GM18502 (cell line): ENCODE results near the gene PPARD.

Experiments used
- ATAC-seq: cut with Tn5 transposase; IDR thresholded peaks from one replicate; pipeline ENCODE4 v1.9.1; 2021; ENCODE audit warnings: mild to moderate bottlenecking; ENCODE audit not compliant: unreplicated experiment, poor library complexity

PPARD gene

DNA sequence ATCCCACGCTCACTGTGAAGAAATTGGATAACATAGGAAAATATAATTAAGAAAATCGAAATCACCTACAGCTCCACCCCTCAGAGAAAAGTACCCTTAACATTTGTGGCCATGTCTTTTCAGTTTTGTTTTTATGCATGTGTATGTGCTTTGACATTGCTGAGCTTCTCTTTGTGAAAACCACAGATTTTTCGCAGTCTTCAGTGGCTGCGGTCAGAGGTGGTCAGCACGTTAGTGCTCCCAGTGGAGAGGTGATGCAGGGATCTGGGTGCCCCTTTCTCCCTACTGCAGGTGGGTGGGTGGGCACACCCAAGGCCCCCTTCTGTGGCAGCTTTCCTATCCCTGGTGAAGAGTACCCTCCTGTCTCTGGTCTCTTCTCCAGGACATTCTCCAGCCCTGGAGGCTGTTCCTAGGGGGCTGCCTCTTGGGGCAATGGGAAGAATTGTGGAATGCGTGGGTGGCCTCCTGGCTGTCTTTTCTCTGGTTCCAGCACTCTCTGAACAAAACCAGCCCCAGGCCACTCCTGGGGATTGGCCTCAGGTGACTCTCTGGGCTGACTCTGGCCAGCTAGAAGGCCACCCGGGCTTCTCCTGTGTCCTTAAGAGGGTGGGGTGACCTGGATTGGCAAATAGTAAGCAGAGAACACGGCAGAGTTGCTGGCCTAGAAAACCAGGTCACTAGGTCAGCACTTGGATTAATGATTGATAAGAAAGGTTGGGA, 59.9 kb downstream of the PPARD start:
- no peak for ATAC-seq

DNA sequence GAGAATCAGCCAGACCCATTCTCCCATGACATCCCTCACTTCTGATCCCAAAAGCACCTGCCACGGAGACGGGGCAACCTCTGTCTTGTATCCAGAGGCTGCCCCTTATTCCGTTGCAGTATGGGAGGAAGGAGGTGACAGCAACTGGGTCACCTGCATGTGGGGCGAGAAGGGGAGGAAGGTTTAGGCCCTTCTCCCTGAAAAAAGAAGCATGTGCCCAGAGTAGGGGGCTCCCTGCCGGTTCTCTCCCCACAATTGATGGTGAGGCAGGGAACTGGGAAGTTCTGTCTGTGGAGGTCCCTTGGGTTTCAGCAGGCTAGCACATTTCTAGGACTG, 60.5 kb downstream of the PPARD start:
- no peak for ATAC-seq

DNA sequence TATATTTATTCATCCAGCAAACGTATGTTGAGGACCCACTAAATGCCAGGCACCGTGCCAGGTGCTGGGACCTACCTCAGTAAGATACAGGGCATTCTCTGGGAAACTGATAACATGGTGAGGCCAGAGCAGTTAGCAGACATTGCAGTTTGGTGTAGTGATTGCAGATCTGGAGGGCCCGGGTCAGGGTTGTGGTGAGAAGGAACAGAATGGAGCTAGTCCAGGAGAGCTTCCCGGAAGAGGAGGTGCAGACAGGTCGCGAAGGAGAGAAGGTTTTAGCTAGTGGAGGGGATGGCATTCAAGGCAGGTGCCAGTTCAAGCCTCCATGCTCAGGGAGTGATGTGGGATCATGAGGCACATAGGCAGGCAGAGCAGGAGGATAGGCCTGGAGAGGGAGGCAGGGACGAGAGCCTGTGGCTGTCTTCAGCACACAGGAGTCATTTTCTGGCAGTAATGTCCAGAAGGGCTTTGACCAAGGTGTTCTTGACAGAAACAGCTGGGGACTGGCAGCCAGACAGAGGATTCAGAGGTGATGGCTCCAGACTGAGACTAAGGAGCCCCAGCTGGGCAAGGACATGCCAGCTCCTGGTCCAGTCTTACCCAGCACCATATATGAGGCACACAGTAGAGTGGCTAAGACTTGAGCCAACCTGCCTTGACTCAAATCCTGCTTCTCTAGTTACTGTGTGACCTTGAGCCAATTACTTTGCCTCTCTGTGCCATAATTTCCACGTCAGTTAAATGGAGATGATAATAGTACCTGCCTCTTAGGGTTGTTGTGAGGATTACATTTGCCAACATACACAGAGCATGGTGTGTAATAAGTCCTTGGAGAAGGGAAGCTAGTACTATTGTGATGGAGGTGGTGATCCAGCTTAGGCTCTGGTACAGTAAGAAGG, 61.4 kb downstream of the PPARD start:
- ATAC-seq: no peak

DNA sequence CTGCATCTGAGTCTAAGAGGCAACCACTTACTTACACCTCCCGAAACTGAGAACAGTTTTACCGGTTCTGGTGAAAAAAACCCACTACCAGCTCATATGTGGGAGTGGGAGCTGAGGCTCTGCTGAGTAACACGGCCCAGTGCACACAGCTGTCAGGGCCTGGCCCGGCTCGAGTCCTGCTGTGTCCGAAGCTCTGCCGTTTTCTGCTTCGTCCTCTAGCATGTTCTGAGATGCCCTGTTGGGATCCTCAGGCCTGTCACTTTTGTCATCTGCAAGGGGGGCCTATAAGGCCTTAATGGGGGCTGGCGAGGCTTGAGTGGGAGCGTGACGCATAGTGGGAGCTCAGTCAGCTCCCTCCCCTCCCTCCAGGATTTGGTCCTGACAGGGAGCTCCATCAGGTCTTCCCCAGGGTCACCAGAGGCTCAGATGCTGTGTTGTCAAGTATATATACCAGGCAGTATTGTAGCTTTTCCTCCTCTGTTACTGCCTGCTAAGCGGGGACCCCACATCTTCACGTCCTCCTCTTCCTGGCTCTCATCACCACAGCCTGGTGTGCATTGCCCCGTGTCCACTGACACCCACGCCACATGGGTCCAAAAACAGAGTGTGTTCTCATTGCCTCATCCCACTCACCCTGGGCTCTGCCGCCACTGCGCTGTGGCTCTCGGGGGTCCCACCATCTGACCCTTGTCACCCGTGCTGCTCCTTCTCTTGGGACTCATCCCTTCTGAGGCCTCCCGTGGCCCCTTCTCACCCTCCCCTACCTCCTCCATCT, 64.5 kb downstream of the PPARD start:
- no peak for ATAC-seq

DNA sequence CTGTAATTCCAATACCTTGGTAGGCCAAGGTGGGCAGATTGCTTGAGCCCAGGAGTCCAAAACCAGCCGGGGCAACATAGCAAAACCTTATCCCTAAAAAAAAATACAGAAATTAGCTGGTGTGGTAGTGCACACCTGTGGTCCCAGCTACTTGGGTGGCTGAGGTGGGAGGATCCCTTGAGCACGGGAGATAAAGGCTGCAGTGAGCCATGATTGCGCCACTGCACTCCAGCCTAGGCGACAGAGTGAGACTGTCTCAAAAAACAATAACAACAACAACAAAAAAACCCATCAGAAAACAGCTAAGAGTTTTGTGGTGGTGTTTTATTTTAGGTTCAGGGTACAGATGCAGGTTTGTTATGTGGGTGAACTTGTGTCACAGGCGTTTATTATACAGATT, 66.9 kb downstream of the PPARD start:
- no peak for ATAC-seq

DNA sequence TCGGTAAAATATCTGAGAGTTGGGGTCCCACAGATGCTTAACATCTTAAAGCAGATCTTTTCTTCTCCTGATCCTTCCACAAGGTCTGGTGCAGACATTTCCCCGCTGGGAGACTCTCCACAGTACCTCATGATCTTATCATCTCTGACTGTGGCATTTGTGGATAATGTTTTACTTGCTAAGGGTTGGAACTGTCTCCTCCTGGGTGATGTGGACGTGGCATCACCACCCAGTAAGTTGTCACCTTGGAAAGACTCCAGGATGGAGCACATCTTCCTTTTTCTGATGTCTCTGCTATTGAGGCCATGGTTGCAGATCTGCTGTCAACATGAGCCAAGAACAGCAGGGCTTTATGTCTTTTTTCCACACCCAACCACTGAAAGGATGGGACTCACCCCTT, 67.8 kb downstream of the PPARD start:
- no peak for ATAC-seq

DNA sequence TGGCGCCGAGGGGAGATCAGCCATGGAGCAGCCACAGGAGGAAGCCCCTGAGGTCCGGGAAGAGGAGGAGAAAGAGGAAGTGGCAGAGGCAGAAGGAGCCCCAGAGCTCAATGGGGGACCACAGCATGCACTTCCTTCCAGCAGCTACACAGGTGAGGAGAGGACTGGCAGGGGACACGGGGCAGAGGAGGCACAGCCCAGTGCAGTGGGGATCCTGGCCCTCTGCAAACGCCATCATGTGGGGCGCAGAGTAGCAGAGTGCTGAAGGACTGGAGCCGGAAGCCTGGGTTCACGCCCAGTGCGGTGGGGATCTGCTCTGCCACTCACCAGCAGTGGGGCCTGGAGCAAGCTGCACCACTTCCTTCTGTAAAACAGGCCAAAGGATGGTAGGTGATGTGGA, 68.7 kb downstream of the PPARD start:
- ATAC-seq: no peak

DNA sequence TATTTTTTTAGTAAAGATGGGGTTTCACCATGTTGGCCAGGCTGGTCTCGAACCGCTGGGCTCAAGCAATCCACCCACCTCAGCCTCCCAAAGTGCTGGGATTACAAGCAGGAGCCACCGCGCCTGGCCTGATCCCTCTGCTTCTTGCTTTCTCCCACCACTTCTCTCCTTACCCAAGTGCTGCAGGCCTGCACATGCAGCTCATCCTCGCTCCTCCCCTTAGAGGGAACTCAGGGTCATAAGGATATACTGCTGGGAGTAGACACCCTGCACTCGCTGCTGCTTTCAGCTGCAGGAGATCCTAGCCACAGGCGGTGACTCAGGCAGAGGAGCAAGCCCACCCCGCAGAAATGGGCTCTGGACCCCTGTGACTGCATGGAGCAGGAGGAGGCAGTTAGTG, 69.7 kb downstream of the PPARD start:
- ATAC-seq: no peak

DNA sequence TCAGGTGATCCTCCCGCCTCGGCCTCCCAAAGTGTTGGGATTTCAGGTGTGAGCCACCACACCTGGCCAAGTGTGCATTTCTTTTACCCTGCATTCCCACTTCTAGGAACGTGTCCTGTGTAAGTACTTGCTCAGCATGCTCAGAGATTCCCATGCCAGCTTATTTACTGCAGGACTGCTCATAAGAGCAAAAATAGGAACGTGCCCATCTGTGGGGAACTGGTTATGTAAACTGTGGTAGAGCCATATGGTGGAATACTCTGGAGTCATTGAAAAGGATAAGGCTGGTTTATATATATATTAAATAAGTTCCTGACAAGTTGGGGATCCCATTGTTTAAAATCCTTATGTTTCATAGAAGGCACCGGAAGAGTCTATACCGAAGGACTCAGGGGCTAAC, 71.6 kb downstream of the PPARD start:
- no peak for ATAC-seq

DNA sequence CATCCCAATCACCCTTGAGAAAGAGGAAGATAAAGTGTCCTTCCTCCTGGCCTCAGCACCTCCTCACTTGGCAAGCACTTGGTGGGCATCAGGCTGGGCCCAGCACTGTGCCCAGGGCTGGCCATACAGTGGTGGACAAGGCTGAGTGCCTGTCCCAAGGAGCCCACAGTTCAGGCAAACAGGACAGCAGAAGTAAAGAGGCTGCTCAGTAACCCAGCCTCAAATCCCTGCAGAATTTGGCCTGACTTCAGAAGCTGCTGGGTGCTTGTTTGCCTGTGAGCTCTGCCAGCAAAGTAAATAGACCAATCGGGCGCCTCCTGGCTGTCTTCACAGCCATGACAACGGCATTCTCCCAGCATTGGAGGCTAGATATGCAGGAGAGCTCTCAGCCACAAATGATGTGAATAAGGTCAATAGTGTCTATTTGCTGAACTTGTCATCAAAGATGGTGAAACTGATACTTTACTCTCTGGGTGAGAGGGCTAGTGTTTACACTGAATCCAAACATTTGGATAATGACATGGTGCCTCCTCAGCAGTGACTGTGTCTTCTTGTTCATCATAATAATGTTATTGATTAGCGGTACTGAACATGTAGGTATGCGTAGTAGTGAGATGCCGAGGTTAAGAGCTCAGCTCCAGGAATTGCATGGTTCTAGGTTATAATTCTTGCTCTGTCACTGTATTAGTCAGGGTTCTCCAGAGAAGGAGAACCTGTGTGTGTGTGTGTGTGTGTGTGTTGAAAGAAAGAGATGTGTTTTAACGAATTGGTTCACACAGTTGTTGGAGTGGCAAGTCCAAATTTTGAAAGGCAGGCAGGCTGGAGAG, 72.9 kb downstream of the PPARD start:
- ATAC-seq: no peak

DNA sequence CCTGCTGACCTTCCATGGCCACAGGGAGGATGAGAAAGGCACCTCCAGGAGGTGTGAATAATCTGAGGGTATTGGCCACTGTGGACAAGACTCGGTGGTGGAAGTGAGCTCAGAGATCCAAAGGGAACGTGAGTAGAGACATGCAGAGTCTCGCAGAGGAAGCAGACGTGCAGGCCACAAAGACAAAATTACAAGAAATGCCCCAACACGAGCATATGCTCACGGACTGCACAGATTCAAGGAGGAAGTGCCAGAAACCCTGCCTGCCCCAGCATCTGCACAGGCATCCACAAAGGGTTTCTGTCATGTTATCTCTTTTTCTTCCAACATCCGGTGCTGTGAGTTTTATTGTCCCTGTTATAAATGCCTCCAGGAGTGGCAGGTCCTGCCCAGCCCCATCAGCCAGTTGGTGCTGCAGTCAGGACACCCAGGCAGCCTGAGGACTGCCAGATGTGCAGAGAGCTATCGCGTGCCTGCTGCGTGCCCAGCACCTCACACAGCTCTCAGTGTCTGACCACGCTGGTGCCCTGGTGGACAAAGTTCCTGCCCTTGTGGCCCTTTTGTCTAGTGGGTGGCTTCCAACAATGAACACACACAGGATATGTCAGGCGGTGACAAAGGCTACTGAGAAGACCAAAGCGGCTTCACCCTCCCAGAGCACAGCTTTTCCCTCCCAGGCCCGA, 75.8 kb downstream of the PPARD start:
- no peak for ATAC-seq

DNA sequence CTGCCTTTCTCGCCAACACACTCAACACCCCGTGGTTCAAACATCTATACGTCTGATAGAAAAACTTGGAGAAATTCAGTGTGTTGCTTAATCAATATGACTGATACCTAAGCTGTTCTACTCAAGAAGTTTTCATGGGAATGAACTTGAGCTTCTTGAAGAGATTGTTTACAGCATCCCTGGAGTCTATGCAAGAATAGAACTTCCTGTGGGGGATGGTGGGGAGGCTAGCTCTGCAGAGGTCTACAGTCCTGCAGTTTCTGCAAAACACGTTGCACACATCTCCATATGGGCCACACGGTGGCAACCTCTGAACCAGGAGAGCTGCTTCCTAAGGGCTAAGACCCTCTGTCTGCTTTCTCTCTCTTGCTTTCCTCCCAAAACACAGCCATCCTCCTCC, 77.1 kb downstream of the PPARD start:
- ATAC-seq: no peak

DNA sequence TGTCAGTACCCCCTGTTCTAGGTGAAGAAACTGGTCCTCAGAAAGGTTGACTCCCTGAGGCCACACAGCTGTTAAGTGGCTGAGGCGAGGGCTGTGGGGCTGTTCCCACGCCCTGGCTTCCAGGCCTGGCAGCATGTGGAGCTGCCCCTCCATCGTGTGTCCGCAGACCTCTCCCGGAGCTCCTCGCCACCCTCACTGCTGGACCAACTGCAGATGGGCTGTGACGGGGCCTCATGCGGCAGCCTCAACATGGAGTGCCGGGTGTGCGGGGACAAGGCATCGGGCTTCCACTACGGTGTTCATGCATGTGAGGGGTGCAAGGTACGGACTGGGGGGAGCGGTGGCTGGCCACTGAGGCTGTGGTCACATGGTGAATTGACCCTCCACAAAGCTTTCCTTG, 77.6 kb downstream of the PPARD start:
- ATAC-seq: no peak

DNA sequence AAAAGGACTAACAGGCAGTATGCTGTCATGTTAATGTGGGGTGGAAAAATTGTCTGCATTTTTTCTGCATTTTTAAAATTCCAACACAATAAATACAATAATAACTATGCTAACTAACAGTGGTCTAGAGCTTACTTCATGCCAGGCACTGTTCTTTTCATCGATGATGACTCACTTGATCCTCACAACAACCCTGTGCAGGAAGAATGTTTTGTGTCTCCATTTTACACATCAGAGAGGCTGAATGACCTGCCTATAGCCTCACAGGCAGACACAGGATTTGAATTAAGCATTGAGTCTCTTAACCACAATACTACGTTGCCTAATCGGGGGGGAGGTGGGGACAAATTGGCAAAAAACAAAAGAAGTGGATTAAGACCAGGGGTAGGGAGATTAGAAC, 82.9 kb downstream of the PPARD start:
- no peak for ATAC-seq

DNA sequence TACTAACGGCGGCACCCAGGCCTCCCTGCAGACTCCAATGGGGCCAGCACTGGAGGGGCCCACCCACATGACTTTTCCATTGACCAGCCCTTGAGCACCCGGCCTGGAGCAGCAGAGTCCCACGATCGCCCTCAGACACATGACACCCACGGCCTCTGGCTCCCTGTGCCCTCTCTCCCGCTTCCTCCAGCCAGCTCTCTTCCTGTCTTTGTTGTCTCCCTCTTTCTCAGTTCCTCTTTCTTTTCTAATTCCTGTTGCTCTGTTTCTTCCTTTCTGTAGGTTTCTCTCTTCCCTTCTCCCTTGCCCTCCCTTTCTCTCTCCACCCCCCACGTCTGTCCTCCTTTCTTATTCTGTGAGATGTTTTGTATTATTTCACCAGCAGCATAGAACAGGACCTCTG, 83.7 kb downstream of the PPARD start:
- ATAC-seq: no peak

DNA sequence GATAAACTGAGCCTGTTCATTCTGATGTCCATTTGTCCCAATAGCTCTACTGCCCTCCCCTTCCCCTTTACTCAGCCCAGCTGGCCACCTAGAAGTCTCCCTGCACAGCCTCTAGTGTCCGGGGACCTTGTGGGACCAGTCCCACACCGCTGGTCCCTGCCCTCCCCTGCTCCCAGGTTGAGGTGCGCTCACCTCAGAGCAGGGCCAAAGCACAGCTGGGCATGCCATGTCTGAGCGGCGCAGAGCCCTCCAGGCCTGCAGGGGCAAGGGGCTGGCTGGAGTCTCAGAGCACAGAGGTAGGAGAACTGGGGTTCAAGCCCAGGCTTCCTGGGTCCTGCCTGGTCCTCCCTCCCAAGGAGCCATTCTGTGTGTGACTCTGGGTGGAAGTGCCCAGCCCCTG, 85.1 kb downstream of the PPARD start:
- ATAC-seq: no peak

DNA sequence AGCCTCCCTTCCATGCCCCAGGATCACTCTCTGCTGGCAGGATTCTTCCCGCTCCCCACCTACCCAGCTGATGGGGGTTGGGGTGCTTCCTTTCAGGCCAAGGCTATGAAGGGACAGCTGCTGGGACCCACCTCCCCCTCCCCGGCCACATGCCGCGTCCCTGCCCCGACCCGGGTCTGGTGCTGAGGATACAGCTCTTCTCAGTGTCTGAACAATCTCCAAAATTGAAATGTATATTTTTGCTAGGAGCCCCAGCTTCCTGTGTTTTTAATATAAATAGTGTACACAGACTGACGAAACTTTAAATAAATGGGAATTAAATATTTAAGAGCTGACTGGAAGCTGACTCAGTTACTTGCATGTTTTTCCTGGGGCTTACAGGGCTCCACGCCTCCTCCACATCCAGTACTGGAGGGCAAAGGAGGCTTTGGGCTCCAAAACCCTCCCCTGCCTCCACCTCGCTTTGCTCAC, 85.5 kb downstream of the PPARD start:
- no peak for ATAC-seq

DNA sequence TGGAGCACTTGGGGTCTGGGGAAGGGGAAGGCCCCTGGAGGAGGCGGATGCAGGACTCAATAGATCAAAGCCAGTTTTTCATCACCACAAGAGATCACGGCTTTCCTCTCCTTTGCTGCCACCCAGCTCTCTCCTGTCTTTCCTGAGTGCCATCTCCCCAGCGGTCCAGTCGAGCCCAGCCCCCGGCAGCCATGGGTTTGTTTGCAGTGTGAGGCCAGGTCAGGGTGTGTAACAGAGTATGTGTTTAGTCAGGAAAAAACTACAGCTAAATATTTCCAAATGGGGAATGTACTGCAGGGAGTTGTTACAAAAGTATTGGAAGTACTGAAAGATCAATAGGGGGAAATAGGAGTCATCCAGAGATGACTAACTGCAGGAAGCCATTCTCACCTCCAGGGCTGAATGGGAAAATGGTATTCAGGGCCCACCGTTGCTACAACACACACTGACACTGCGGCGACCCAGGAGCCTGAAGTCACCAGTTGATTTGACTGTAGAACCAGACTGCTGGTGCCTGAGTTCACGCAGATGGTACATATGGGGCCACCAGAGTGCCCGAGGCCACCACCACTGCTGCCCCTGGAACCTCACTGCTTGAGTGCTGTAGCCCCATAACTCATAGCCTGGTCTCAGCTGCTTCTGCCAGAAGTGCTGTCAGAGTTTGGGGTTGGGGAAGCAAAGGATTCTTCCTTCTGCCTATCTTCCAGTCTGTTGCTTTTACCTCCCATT, 86.2 kb downstream of the PPARD start:
- ATAC-seq: no peak

DNA sequence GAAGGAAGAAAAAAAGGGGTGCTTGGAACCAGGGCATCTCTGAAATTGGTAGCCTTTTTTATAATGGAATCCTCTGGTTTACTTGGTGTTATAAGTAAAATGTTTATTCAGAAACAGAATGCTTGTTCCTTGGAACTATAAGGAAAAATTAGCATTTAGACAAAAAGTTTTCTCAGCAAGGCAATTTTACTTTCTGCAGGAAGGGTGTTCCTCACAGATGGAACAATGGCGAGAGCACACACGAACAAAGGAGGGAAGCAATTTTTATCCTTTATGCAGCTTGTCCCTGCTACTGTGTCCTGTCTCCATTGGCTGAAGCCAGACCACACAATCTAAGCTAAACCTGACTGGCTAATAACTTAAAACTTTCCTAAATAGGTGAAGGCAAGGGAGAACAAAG, 87.1 kb downstream of the PPARD start:
- no peak for ATAC-seq
